GM21447 (cell line): ENCODE results near the gene ADAM10.

Source experiments
- ATAC-seq: cut with Tn5 transposase; IDR thresholded peaks from one replicate; pipeline ENCODE4 v1.9.1; 2021; ENCODE audit not compliant: unreplicated experiment

Gene ADAM10

DNA sequence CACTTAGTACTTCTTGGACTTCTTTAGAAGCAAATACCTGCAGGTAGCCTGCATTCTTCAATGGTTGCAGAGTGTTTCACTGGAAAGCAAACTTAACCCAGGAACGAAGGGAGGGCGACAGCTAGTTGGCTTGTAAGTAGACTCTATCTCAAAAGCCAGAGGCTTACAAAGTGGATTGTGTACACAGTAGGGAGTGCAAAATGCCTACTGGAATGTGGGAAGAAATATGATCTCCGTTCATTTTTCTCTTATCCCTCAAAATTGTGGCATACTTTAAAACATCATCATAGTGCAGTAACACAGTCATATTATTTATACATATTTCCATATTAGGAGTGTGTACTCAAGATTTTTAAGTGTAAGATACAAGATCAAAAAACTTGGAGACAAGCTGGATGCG is 162.0 kb downstream of the ADAM10 start:
- no peak for ATAC-seq

DNA sequence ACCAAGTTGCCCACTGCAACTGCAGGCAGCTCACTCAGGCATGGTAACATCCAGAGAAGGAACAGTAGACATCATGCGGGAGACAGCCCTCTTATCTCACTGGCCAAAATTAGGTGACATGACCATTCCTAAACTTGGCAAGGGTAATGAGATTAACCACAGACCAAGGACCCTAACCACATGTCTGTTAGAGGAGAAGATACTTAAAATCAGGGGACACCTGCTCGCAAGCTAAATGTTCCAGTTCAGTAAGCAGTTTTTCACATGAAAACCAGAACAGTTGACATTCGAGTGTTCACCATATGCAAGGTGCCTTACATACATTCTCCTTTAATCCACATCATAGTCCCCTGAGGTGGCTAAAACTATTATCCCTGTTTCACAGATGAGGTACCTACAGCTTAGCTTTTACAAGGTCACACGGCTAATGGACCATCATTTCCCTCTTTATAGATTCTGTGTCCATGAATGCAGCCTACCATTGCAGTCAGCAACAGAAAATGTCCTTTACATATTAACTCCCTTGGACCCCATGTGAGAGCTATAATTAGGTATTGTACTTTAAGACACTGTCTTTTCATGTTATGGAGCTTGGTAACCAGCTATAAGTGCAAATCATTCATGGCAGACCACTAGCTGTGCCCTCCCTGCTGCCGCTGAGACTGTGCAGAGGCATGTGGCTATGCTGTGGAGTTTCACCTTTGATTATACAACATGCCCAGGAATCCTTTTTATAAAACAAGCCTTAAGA is 163.6 kb downstream of the ADAM10 start:
- no peak for ATAC-seq

DNA sequence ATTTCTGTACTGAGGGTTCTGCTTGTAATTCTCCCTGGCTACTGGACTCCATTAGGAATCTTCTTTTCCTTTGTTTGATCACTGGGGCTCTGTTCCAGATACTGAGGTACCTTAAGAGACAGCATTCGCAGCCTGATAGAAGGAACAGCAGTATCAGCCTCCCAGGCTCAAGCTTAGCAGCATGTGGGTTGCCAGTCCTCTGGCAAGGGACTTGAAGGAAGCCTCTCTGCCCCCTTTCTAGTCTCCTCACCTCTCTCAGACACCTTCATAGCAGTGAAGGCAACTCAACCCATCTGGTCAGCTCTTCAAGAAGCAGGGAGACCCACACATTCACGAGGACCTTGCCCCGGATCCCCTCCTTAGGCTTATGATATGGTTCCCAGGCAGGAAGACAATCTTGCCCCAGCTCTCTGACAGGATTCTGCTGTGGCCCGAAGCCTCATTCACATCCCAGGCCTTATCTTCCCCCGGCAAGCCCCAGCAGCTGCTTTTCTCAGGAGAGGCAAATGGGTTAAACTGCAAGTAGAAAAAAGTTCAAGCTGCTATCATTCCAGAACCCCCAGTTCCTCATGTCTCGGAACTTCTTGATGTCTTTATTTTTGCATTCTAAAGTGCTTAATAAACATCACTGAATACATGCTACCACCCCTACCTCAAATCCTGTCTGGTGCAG is 164.6 kb downstream of the ADAM10 start:
- no peak for ATAC-seq

DNA sequence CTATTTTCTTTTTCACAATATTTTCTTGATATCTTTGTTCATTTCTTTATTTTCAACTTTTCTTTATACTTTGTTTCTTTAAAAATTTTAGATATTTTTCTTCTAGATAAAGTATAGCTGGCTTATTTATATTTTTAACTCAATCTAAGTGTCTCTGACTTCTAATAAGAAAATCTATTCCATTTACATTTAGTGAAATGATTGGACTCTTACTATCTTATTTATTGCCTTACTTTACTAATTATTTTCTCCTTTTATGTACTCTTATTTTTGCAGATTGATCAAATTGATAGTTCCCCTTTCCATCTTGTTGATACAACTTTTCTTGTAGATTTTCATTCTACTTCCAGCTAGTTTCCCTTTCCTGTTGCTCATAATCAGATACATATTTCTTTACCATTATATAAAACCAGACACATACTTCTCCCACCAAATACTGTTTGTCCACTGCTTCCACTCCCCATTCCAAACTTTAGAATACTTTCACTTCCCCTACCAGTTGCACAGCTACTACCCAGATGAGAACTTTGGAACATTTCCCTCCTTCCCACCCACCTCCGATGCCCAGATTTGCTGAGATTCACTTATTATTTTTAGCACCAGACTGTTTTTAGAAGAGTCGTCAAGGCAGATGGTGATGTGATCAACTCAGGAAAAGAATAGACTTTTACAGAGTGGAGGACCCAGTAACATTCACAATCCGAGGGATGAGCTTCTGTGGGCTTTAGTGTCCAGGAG is 166.2 kb downstream of the ADAM10 start:
- no peak for ATAC-seq

DNA sequence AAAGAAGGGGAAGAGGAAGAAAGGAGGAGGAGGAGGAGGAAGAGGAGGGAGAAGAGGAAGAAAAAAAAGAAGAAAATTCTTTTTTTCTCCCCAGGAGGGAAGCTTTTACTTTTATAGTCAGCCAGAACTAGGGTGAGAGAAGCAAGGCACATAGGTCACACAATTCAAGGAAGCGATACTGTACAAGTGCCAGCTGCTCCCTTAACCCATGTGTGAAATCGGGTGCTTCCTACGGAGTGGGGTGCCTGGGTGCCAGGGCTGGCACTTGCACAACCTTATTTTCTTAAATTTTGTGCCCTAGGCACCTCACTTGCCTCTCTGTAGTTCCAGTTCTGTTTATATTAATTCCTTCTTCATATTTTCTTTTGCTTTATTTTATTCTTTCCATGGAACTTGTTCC is 167.3 kb downstream of the ADAM10 start:
- no peak for ATAC-seq

DNA sequence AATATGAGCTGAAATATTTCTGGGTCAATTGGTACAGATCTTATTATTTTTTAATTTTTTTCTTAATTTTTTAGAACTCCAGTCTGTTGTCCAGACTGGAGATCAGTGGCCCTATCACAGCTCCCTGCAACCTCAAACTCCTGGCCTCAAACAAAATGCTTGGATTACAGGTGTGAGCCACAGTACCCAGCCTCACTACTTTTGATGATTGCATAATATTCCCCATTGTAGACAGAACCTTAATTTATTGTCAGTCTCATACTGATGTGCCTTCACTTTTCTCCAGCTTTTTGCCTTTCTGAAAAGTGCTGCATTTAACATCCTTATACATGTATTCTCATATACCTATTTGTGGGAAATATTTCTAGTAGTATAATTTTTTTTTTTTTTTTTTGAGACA is 172.8 kb downstream of the ADAM10 start:
- no peak for ATAC-seq

DNA sequence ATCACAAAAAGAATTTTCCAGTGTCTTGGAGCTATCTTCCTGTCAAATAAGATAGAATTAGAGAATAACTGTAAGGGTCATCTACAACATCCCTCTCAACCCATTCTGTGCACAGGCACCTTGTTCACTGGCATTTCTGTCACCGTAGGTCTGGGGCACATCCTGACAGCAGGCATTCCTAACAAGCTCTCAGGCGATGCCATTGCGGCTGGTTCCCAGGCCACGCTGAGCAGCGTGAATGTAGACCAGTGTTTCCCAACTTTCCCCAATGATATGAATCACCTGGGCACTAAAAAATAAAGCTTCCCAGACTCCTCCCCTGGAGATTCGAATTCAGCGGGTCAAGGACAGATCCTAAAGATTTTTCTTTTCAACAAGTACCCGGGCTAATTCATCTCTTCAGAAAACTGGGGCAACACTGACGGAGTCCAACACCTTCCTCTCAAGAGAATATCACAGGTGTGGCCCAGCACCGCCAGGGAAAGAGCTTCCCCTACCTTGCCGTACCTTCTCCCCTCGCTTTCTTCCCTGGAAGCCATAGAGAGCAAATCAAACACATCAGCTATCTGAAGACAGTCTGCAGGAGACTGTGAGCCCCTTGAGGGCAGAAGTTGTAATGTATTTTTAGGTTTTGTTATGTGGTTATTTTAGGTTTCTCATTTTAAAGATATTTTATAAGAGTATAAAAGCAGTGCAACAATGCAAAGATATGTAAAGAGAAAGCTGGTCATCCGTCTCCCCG is 174.3 kb downstream of the ADAM10 start:
- ATAC-seq, result no peak

DNA sequence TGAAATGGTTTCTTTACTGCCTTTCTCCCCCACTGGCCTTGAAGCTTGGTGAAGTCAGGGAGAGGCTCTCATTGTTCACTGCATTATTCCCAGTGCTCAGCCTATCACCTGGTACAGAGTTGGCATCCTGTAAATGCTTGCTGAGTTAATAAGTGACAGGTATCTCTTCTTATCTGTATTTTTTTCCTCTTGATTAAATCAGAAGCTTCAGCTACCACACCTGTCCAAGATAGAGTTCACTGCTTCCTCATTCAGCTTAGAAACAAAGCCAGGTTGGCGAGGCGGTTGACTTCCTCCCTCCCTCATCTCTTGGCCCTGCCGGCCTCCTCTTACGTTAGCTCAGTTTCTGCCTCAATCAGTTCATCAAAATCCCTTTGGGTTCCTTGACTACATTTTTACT is 174.9 kb downstream of the ADAM10 start:
- ATAC-seq, result no peak

DNA sequence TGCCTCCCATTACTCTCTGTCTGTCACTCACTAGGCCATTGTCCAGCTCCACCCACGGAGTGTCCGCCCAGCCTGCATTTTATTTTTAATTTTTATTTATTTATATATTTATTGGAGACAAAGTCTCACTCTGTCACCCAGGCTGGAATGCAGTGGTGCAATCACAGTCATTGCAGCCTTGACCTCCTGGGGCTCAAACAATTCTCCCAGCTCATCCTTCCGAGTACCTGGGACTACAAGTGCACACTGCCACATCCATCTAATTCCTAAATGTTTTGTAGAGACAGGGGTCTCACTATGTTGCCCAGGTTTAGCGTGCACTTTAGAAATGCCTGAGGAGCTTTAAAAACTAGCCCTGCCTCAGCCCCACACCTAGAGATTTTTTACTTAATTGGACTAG is 176.2 kb downstream of the ADAM10 start:
- no peak for ATAC-seq

DNA sequence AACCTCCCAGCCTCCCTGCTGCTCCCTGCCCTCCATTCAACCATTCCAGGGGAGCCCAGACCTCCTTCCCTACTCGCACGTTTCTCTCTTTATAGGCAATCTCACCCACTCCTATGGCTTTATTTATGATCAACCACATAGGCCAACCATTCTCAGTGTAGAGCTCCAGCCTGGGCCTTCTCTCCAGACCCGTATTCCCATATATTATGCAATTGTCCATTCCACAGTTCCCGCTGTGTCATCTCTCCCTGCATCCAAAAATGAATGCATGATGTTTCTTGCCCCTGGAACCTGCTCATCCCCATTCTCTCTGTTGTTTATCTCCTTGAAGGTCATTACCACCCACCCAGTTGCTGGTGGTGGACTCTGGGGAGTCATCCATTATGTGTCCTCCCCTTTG is 177.0 kb downstream of the ADAM10 start:
- ATAC-seq, result no peak

DNA sequence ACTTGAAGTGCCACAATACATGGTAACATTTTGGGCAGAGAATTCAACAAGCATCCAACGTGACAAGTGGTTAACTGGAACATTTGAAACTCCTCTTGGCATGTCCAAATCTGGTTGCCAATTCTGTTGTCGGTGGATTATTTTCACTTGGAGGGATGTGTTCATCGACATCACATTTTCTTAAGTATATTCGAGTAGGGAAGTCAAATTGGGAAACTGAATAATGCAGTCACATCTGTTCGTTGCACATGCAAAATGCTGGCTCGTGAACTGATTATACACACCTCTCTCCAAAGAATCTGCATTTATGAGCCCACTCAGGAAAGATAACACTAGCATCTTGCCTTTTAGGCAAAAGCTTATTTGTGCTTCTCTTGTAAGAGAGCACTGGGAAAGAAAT is 178.0 kb downstream of the ADAM10 start:
- no peak for ATAC-seq

DNA sequence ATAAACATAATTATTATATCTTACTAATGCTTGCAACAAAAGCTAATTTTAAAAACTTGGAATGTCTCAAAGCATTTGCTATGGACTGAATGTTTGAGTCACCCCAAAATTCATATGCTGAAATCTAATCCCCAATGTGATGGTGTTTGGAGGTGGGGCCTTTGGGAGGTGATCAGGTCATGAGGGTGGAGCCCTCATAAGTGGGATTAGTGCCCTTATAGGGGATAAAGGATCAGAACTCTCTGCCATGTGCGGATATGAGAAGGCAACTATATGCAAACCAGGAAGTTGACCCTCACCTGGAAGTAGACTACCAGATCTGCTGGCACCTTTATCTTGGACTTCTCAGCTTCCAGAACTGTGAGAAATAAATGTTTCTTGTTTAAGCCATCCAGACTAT is 180.1 kb downstream of the ADAM10 start:
- no peak for ATAC-seq

DNA sequence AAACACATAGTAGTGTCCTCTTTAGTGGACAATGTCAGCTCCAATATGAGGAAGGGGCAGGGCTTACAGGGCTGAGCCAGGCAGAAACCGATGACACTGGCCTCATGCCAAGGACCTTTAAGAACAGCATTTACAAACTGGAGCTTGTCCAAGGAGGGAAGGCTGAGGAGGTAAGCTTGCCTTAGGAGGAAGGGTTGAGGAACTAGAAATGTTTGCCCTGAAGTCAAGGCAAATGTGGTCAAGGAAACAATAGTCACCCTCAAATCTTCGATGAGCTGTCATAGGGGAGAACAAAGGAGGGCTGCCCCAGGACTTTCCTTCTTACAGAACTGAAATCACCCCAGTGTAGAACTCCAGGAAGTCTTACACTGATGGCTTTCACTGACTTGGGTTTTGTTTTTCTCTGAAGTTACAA is 181.3 kb downstream of the ADAM10 start:
- no peak for ATAC-seq

DNA sequence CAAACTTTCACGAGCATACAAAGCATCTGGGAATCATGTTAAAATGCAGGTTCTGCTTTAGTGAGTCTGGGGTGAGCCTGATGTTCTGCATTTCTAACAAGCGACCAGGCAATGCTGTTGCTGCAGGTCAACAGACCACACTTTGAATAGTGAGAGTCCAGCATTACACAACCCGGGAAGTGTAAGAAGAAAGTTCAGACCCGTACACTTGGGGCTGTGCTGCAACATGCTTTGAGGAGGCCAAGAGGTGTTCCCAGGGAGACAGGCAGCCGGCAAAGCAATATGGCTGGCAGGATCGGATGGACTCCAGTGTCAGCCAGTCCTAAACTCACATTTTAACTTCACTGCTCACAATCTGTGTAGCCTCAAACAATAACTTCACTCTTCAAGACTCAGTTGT is 183.5 kb downstream of the ADAM10 start:
- ATAC-seq, result no peak

DNA sequence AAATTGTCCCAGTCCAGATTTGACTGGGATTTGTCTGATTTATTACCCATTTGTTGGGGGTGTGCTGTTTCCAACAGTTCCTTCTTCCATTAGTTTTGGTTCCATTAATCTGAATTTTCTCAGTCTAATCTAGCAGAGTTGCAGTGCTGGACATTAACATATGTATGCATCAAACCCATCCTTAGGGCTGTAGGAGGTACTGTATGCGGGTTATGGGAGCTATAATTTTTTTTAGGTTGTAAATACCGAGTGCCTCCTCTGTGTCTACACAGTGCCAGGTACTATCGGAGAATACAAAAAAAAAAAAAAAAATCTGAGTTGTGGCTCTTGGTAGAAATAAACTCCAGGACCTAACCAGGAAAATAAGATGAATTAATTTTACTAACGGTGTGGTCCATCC is 183.9 kb downstream of the ADAM10 start:
- no peak for ATAC-seq

DNA sequence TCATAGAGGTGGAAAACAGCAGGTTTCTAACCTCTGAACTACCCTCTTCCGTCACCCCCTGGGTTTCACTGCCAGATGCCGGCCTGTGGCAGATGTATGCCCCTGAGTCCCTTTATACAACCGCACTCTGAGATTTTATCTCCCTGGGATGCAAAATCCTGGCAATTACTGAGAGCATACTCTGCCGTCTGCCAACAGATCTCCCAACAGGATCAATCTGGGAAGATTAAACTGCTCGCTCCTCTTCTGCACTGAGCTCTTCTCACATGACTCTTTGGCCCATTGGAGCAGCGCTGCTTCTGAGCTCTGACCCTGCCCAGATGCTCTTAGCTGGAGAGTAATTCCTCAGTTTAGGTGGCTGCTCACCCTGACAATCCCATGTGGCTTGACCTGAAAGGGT is 184.5 kb downstream of the ADAM10 start:
- ATAC-seq, result no peak

DNA sequence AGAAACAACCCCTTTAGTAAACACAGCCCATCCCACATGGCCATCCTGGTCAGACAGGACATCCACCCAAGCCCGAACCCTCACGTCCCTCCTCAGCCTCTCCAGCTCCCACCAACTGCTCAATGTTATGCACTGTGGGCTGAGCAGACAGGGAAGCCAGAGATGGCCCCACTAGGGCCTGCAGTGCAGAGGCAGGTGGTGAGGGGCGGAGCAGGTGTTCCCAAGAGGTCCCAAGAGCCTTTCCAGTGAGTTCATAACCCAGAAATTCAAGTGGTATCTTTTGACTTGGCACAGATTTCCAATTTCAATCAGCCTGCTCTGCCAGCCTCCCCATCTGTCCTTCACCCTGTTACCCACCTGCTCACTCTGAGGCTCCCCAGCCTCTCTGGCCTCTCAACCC is 187.4 kb downstream of the ADAM10 start:
- no peak for ATAC-seq

DNA sequence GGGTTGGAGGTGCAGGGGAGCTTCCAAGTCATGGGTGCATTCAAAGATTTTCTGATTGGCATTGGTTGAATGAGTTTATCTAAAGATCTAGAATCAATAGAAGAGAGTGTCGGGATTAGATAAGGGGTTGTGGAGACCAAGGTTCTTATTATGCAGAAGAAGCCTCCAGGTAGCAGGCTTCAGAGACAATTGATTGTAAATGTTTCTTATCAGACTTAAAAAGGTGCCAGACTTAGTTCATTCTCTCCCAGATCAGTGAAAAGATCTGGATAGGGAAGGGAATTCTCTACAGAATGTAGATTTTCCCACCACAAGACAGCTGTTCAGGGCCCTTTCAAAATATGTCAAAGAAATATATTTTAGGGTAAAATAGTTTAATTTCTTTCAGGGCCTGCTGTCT is 188.2 kb downstream of the ADAM10 start:
- no peak for ATAC-seq

DNA sequence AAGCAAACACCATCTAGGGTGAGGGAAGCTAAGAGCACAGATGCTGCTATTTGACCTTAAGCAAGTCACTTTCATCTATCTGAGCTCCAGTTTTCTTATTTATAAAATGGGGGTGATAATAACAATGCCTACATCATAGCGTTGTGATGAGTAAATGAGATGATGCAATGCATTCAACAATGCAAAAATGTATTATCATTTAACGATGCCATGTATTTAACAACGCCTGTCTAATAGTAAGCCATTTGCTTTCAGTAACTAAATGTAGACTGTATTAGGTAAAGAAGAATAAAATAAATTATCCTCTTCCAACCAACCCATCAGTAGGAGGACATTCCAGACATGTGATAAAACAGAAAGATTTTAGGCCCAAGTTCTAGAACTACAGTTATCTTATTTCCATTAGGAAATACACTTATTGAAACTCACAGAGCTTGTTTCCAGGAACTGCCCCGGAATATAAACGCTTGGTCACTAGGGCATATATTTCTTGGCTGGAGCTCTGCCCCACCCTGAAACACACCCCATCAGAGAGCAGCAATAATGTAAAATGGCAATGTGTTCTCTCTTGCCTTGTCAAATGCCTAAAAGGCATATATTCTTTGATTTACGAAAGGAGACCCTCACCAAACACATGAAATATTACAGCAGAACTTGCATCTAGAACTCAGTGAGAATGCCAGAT is 189.5 kb downstream of the ADAM10 start:
- no peak for ATAC-seq

DNA sequence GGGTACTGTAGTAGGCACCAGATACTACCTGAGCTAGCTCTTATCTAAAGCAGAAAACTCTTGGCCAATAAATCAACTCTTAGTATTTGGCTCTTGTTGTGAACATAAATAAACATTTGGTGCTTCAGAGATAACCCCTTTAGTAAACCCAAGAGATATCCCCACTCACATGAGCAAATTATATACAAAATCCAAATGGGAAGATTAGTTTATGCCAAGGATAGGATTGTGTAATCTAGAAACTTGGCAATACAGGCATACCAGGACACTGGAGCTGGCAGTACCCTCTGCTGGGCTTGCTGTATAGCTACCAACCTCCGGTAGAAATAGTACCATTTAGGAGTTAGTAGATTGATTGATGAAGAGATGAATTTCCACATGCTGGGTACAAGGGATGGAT is 190.7 kb downstream of the ADAM10 start:
- ATAC-seq, result no peak

DNA sequence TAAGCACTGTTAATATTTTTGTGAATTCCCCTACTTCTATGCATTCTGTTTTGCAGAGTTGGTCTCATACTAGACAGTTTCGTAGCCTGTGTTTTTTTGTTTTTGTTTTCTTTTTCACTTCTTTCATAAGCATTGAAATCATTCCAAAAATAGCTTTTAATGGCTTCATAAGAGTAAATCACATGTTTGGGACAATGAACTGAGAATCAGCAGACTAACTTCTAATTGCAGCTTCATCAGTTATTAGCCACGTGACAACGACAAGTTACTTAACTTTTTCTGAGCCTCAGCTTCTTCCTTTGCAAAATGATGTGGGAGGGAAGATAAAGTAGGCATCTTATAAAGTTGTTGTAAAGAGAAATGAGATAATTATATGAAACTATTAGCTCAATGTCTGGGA is 193.0 kb downstream of the ADAM10 start:
- no peak for ATAC-seq
